GM19239 (cell line): ENCODE data around the gene HMG20A.
"Not testable (repeated sequence)": the region's sequence is repeated elsewhere in the genome, so short reads cannot be mapped to it uniquely, and the experiment has no call there.

Source experiments
- DNase-seq: peaks from one replicate; pipeline ENCODE4 v3.0.0; 2011; ENCODE audit warnings: low spot score; ENCODE audit not compliant: insufficient read length
- FAIRE-seq: peaks from 2 replicates; lab custom pipeline; 2011; peaks lifted over from hg19 to GRCh38; lab: Jason Lieb, UNC

HMG20A gene

GRCh38 chr15:77406173-77406759, 14.4 kb upstream of the HMG20A start:
- DNase-seq, FAIRE-seq: not testable (repeated sequence)

- no peak for DNase-seq
- no peak for FAIRE-seq
These were observed 13.8 kb upstream of the HMG20A start for GRCh38 chr15:77406846-77407245.

DNA sequence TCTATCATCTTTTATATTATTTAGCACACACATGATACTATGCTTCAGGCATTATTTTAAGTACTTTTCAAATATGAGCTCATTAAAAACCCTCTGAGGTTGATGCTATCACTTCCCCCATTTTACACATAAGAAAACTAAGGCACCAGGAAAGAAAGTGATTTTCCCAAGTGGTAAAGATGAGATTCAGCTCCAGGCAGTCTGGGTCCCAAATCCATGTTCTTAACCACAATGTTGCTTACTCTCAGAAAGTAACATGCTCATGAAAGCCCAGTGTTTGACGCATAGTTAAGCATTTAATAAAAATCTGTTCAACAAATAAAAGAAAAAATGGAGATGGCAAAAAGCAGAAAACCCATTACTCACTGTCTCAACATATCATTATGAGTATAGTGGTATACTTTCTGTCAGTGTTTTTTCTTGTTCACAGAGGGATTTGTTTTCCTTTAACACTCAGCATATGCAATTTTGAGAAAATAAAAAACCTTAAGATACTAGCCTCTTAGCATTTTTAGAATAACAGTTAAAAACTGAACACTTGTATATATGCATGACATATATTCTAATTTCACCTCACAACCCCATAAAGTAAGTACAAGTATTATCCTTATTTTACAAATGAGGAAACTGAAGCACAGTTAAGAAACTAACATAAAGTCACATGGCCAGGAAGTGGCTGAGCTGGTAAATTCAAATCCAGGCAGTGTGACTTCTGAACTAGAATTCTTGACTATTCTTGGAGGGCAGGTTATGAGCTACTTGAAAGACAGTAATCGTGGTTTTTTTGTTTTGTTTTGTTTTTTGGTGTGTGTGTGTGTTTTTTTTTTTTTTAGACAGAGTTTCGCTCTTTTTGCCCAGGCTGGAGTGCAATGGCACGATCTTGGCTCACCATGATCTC, 11.2 kb upstream of the HMG20A start:
- FAIRE-seq (peak; percentile 83), DNase-seq (no peak)

GRCh38 chr15:77410157-77410500, 10.6 kb upstream of the HMG20A start:
- DNase-seq, result not testable (repeated sequence)
- FAIRE-seq, result peak; percentile 11

DNA sequence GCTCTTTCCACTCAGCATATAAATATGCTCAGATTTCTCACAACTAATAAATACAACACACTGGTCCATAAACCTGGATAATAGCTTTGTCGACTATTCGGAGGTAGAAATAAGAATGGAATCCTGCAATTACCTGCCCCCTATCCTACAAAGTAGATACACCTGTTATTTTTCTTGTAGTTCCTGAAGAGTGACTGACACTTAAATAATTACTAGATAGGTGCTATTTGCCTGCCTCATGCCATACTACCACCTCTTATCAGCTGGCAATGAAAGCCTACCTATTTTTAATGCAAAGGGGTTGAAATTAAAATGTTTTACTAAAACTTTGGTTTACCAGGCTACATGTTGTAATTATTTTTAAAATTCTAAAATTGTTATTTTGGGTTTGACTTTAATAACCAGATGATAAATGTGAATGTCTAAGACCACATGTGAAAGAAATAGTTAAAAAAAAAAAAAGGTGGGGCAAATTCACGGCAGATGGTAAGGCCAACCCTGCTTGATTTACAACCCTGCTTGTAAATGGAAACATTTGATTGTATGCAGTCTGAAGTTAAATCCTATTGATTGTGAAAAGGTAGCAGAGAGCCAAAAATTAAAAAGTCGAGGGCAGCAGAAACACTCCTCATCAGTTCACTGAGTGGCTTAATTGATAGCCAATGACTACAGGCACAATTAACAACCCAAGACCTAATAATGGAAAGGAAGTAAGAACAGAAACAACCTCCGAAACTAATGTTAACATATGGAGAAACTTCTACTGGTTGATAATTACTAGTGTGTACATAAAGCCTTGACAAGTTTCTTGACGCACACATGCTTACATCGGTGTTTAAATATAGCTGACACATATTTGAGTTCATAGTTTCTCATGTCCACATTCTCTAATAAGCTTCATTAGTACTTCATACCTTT, 9.7 kb upstream of the HMG20A start:
- DNase-seq (no peak), FAIRE-seq (peak; percentile 66)

DNA sequence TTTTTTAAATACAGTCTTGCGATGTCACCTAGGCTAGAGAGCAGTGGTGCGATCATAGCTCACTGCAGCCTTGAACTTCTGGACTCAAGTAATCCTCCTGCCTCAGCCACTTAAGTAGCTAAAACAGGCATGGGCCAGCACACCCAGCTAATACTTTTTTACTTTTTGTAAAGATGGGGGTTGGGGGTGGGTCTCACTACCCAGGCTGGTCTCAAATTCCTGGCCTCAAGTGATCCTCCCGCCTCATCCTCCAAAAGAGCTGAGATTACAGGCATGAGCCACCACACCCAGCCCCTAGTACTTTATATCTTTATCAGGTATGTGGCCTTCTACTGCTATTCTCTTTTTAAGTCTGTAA, 9.1 kb upstream of the HMG20A start:
- FAIRE-seq (no peak), DNase-seq (no peak)

DNA sequence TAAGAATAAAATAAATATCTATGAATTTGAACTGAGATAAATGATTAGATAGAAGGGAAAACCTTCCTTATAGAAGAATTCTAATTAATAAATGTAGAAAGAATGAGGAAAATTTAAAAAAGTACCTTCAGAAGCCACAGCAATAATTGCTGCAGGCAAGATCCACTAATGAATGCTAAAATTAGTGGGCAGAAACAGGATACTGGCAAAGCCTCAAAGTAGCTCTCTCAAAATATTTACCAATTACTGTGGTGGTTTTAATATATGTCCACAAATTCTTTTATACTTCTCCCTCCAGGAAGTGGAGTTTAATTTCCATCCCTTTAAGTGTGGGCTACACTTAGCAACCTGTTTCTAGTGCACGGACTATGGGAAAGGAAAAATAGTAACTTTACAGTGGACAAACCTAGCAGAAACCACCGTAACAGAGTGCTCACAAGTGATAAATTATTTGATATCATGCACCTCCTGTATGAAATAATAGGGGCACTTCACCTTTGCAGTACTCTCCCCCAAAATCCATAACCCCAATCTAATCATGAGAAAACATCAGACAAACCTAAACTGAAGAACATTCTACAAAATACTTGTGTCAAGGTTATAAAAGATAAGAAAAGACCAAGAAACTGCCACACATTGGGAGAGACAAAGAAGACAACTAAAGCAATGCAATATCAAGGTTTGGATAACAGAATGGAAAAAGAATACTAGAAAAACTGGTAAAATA, 7.6 kb upstream of the HMG20A start:
- FAIRE-seq (no peak), DNase-seq (no peak)

GRCh38 chr15:77413699-77414349, 6.9 kb upstream of the HMG20A start:
- no peak for DNase-seq
- no peak for FAIRE-seq

GRCh38 chr15:77414789-77415442, 5.8 kb upstream of the HMG20A start:
- DNase-seq (no peak), FAIRE-seq (no peak)

GRCh38 chr15:77415450-77416147, 5.1 kb upstream of the HMG20A start:
- FAIRE-seq, result peak; percentile 39

GRCh38 chr15:77416148-77416455, 4.6 kb upstream of the HMG20A start:
- no peak for FAIRE-seq
- no peak for DNase-seq

More at GRCh38 chr15:77415450-77416147, 5.1 kb upstream of the HMG20A start:
- DNase-seq, result no peak

DNA sequence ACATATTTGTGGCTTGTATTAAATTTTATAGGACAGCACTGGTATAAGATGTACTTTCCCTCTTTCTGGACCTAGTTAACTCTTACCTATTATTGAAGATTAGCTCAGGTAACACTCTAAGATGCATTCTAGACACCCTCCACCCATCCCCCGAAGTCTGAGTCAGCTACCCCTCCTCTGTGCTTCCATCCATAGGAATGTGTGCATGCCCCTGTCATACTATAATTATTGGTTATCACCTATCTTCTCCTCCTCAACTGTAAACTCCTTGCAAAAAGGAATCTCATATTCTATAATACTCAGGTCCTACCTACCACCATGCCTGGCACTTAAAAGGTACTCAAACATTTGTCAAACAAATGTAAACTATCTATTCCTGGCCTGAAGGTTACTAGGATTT, 3.7 kb upstream of the HMG20A start:
- FAIRE-seq (no peak), DNase-seq (no peak)

- no peak for DNase-seq
- no peak for FAIRE-seq
These were observed 3.1 kb upstream of the HMG20A start for GRCh38 chr15:77417602-77418001.

GRCh38 chr15:77418391-77418965, 2.2 kb upstream of the HMG20A start:
- FAIRE-seq (peak; percentile 11), DNase-seq (no peak)

GRCh38 chr15:77418966-77419835, 1.5 kb upstream of the HMG20A start:
- FAIRE-seq (peak; percentile 86), DNase-seq (peak; percentile 19)

- FAIRE-seq (no peak), DNase-seq (peak; percentile 84)
These were observed 665 bp upstream of the HMG20A start, which contains the start of gene PEAK1 for GRCh38 chr15:77419836-77420609. Gene PEAK1 (minus strand): TSS chr15:77420104. CDS start chr15:77181926, 238,178 bp downstream.

GRCh38 chr15:77421370-77421700, 647 bp downstream of the HMG20A start:
- FAIRE-seq (peak; percentile 78), DNase-seq (no peak)
